ENCODE results near the gene C10orf105. TPM values are rescaled to one million over a fixed set of nuclear protein-coding genes. Genes with fewer than 3 reads are reported as not detected.
A peak's percentile ranks its signal among the peaks of the same experiment; 100 is the strongest.

C10orf105 gene
- total RNA-seq, 3 donors from 2014 or later (not counting 1 experiment from before 2014, with no cell fraction given) = 0.14 to 0.52 (median 0.40) TPM

GRCh38 chr10:71695502-71696476, 23.8 kb downstream of the C10orf105 start:
- TF ChIP-seq, protein P1, sequence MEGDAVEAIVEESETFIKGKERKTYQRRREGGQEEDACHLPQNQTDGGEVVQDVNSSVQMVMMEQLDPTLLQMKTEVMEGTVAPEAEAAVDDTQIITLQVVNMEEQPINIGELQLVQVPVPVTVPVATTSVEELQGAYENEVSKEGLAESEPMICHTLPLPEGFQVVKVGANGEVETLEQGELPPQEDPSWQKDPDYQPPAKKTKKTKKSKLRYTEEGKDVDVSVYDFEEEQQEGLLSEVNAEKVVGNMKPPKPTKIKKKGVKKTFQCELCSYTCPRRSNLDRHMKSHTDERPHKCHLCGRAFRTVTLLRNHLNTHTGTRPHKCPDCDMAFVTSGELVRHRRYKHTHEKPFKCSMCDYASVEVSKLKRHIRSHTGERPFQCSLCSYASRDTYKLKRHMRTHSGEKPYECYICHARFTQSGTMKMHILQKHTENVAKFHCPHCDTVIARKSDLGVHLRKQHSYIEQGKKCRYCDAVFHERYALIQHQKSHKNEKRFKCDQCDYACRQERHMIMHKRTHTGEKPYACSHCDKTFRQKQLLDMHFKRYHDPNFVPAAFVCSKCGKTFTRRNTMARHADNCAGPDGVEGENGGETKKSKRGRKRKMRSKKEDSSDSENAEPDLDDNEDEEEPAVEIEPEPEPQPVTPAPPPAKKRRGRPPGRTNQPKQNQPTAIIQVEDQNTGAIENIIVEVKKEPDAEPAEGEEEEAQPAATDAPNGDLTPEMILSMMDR (IDR thresholded peaks at IDR 0.05) = no peak
- Mint-ChIP-seq H3K27me3 (ENCODE audit: low read depth in 2 of 2) (no peaks in the 10 kb centered on the region), H3K27ac (peak overlapping the region; percentile 51 to 86), H3K4me1 (peaks cover 44 to 63% of the 10 kb centered on the region in 2 donors), H3K4me3 (no peak overlapping the region), H3K9me3 (no peaks in the 10 kb centered on the region), H3K36me3 (no peaks in the 10 kb centered on the region)
- intact Hi-C loops (cut with micrococcal nuclease) = loop anchor here (5.0 kb wide), 1 partner anchor 47 kb away; no protein-coding TSS in a partner anchor
- no peak overlapping the region for H3K27ac ChIP-seq (ENCODE audit: low read length)
- DNase-seq (no peak), ATAC-seq (no peak)
- peaks cover 7% of the 10 kb centered on the region for H3K9me3 ChIP-seq (ENCODE audit: control insufficient read depth, insufficient read depth, low read length)
- peaks cover 73% of the 10 kb centered on the region for H3K4me1 ChIP-seq (ENCODE audit: control insufficient read depth, insufficient read depth, low read length)
- no peak overlapping the region for H3K4me3 ChIP-seq (ENCODE audit: low read length)
- no peaks in the 10 kb centered on the region for H3K36me3 ChIP-seq (ENCODE audit: control insufficient read depth, insufficient read depth, low read length)
- WGBS (ENCODE audit: insufficient coverage) = 88% methylated on average over 14 of the region's 14 CpGs
- H3K27me3 ChIP-seq (ENCODE audit: control insufficient read depth, insufficient read depth, low read length) = no peaks in the 10 kb centered on the region

- H3K4me1 Mint-ChIP-seq = peaks cover 44 to 63% of the 10 kb centered on the region in 2 donors
Measured at GRCh38 chr10:71694567-71694968, 25.0 kb downstream of the C10orf105 start.

GRCh38 chr10:71694039-71694501, 25.5 kb downstream of the C10orf105 start:
- DNase-seq (no peak), ATAC-seq (no peak)
- Mint-ChIP-seq H3K9me3 (no peaks in the 10 kb centered on the region), H3K4me3 (peak overlapping the region; percentile 67), H3K36me3 (no peaks in the 10 kb centered on the region), H3K27ac (peak overlapping the region; percentile 51 to 86), H3K27me3 (ENCODE audit: low read depth in 2 of 2) (no peaks in the 10 kb centered on the region), H3K4me1 (peaks cover 39 to 58% of the 10 kb centered on the region in 2 donors)
- Histone ChIP-seq H3K4me1 (ENCODE audit: control insufficient read depth, insufficient read depth, low read length) (peaks cover 56% of the 10 kb centered on the region), H3K27me3 (ENCODE audit: control insufficient read depth, insufficient read depth, low read length) (no peaks in the 10 kb centered on the region), H3K9me3 (ENCODE audit: control insufficient read depth, insufficient read depth, low read length) (peaks cover 9% of the 10 kb centered on the region), H3K27ac (ENCODE audit: low read length) (peak overlapping the region; percentile 47), H3K36me3 (ENCODE audit: control insufficient read depth, insufficient read depth, low read length) (no peaks in the 10 kb centered on the region), H3K4me3 (ENCODE audit: low read length) (no peak overlapping the region)
- intact Hi-C loops (cut with micrococcal nuclease) = no loop called here
- 64% methylated on average over 18 of the region's 18 CpGs for WGBS (ENCODE audit: insufficient coverage)
- TF ChIP-seq, protein P1 (IDR thresholded peaks at IDR 0.05) = no peak

More at GRCh38 chr10:71694567-71694968, 25.0 kb downstream of the C10orf105 start:
- H3K4me1 ChIP-seq (ENCODE audit: control insufficient read depth, insufficient read depth, low read length) = peaks cover 61% of the 10 kb centered on the region
- peak overlapping the region; percentile 47 for H3K27ac ChIP-seq (ENCODE audit: low read length)
- intact Hi-C loops (cut with micrococcal nuclease) = no loop called here
- DNase-seq (peak in 1 of 2 donors; percentile 61), ATAC-seq (peak; percentile 43 to 73 (median 50))
- TF ChIP-seq, protein P1 (IDR thresholded peaks at IDR 0.05) = no peak
- Mint-ChIP-seq H3K9me3 (no peaks in the 10 kb centered on the region), H3K27me3 (ENCODE audit: low read depth in 2 of 2) (no peaks in the 10 kb centered on the region), H3K27ac (peak overlapping the region; percentile 51 to 86), H3K4me3 (peak overlapping the region; percentile 67), H3K36me3 (no peaks in the 10 kb centered on the region)
- no peaks in the 10 kb centered on the region for H3K36me3 ChIP-seq (ENCODE audit: control insufficient read depth, insufficient read depth, low read length)
- 6% methylated on average over 10 of the region's 10 CpGs for WGBS (ENCODE audit: insufficient coverage)
- peaks cover 7% of the 10 kb centered on the region for H3K9me3 ChIP-seq (ENCODE audit: control insufficient read depth, insufficient read depth, low read length)
- no peaks in the 10 kb centered on the region for H3K27me3 ChIP-seq (ENCODE audit: control insufficient read depth, insufficient read depth, low read length)
- no peak overlapping the region for H3K4me3 ChIP-seq (ENCODE audit: low read length)

All from natural killer cell (primary cell).